Esophagus squamous epithelium (tissue), 5 donors: ENCODE results near the gene C19orf85. TPM values are rescaled to one million over a fixed set of nuclear protein-coding genes. Genes with fewer than 3 reads are reported as not detected.

Experiments used
- DNase-seq: peaks from one replicate; lab custom pipeline; 2025; lab: John Stamatoyannopoulos, UW
- H3K27ac ChIP-seq, 4 donors: fragments of 200-600 bp; sonication (generic); one replicate each; pipeline ENCODE4 v1.5.1; 2016 to 2019; ENCODE audit warnings: mild to moderate bottlenecking in 1 of 4
- H3K27me3 ChIP-seq, 4 donors: fragments of 200-600 bp; sonication (generic); 1 replicate in 3 of 4; 2 replicates in 1 of 4; pipeline versions ENCODE4 v1.5.1 to v1.6.0; 2017 to 2021; ENCODE audit warnings: antibody characterized with exemption in 1 of 4
- H3K36me3 ChIP-seq, 3 donors: fragments of 200-600 bp; sonication (generic); one replicate each; pipeline ENCODE4 v1.5.1; 2016 to 2019
- H3K4me1 ChIP-seq, 3 donors: fragments of 200-600 bp; sonication (generic); one replicate each; pipeline ENCODE4 v1.5.1; 2017 to 2019
- H3K4me3 ChIP-seq, 4 donors: fragments of 200-600 bp; sonication (generic); 1 replicate in 3 of 4; 2 replicates in 1 of 4; pipeline ENCODE4 v1.5.1; 2016 to 2019; ENCODE audit warnings: mild to moderate bottlenecking in 2 of 4, moderate library complexity in 1 of 4
- H3K9me3 ChIP-seq, 3 donors: fragments of 200-600 bp; sonication (generic); one replicate each; pipeline ENCODE4 v1.5.1; 2016 to 2019
- CTCF ChIP-seq, 6 experiments: fragments of 450-650 bp in 4 of 6; fragments of 200-600 bp in 2 of 6; sonication (generic) in 2 of 6; IDR thresholded peaks; one replicate each; pipeline ENCODE4 v1.5.1; 2016 to 2019; ENCODE audit warnings: antibody characterized with exemption in 6 of 6, mild to moderate bottlenecking in 4 of 6, moderate library complexity in 4 of 6
- POLR2A ChIP-seq, 4 donors: fragments of 450-650 bp; IDR thresholded peaks; one replicate each; pipeline ENCODE4 v1.6.1; 2017; ENCODE audit warnings: antibody characterized with exemption in 4 of 4, mild to moderate bottlenecking in 4 of 4, moderate library complexity in 3 of 4
- WGBS, 2 donors: methylation state at CpG; one replicate each; pipeline ENCODE4 v1.1.5; 2018; 5-methylcytosine and 5-hydroxymethylcytosine counted together
- intact Hi-C: fragments of 100-400 bp; cut with DNase I; formaldehyde crosslinking; loops from one replicate; pipeline ENCODE4 v1.15.0; 2022
- total RNA-seq, 4 donors: library from RNA; depleted of rRNA; stranded (reverse); fragments of >200 nt; gene quantifications; one replicate each; pipeline ENCODE4 v1.1.0, GENCODE V29; 2016
- donor health status: DM: yes; HTN: yes; CAD: no.

Gene C19orf85
- total RNA-seq, 4 donors from 2014 or later, result not detected

GRCh38 chr19:55440411-55441105 is 24.0 kb downstream of the C19orf85 start:
- Histone ChIP-seq H3K27ac (no peak overlapping the region), H3K4me3 (peak overlapping the region in 1 of 4 donors; percentile 4), H3K4me1 (peaks cover 11 to 39% (median 14%) of the 10 kb centered on the region in 3 donors), H3K36me3 (no peaks in the 10 kb centered on the region), H3K27me3 (peaks cover 21 to 98% (median 35%) of the 10 kb centered on the region in 4 donors), H3K9me3 (no peaks in the 10 kb centered on the region)
- intact Hi-C loops, result no loop called here
- DNase-seq, result no peak
- TF ChIP-seq CTCF (IDR thresholded peaks at IDR 0.05), result no peak
- no peak for TF ChIP-seq POLR2A (IDR thresholded peaks at IDR 0.05)
- WGBS, 2 donors, result 12 to 15% methylated on average over 13 to 28 of the region's 39 CpGs

GRCh38 chr19:55439052-55439451 is 25.5 kb downstream of the C19orf85 start:
- Histone ChIP-seq H3K4me1 (peaks cover 11 to 34% (median 14%) of the 10 kb centered on the region in 3 donors), H3K27me3 (peaks cover 21 to 83% (median 29%) of the 10 kb centered on the region in 4 donors), H3K36me3 (no peaks in the 10 kb centered on the region), H3K4me3 (no peak overlapping the region), H3K9me3 (no peaks in the 10 kb centered on the region), H3K27ac (no peak overlapping the region)
- no peak for TF ChIP-seq POLR2A (IDR thresholded peaks at IDR 0.05)
- no peak for TF ChIP-seq CTCF (IDR thresholded peaks at IDR 0.05)
- DNase-seq, result no peak
- WGBS, 2 donors, result 67 to 77% methylated on average over 4 to 5 of the region's 5 CpGs
- intact Hi-C loops, result no loop called here

- Histone ChIP-seq H3K4me1 (peaks cover 6 to 23% (median 14%) of the 10 kb centered on the region in 3 donors), H3K4me3 (no peak overlapping the region), H3K36me3 (no peaks in the 10 kb centered on the region), H3K27me3 (peaks cover 21 to 83% (median 27%) of the 10 kb centered on the region in 4 donors), H3K27ac (no peak overlapping the region), H3K9me3 (no peaks in the 10 kb centered on the region)
- DNase-seq, result no peak
- intact Hi-C loops, result no loop called here
- TF ChIP-seq CTCF (IDR thresholded peaks at IDR 0.05) (no peak), POLR2A (IDR thresholded peaks at IDR 0.05) (no peak)
- WGBS, 2 donors, result 0 to 7% methylated on average over 6 of the region's 17 CpGs
These were observed 27.1 kb downstream of the C19orf85 start for GRCh38 chr19:55437410-55437809.

- DNase-seq, result no peak
- Histone ChIP-seq H3K4me1 (peaks cover under 1 to 17% (median 12%) of the 10 kb centered on the region in 3 donors), H3K4me3 (no peak overlapping the region), H3K9me3 (no peaks in the 10 kb centered on the region), H3K27me3 (peaks cover 18 to 83% (median 25%) of the 10 kb centered on the region in 4 donors), H3K36me3 (no peaks in the 10 kb centered on the region), H3K27ac (no peak overlapping the region)
- WGBS, 2 donors, result 32 to 37% methylated on average over 8 of the region's 8 CpGs
- TF ChIP-seq CTCF (IDR thresholded peaks at IDR 0.05) (no peak), POLR2A (IDR thresholded peaks at IDR 0.05) (no peak)
- intact Hi-C loops, result no loop called here
These were observed 27.7 kb downstream of the C19orf85 start for GRCh38 chr19:55436847-55437246.

- no peaks in the 10 kb centered on the region for H3K9me3 ChIP-seq
- TF ChIP-seq POLR2A (IDR thresholded peaks at IDR 0.05) (no peak), CTCF (IDR thresholded peaks at IDR 0.05) (no peak)
- H3K4me1 ChIP-seq, result no peaks in the 10 kb centered on the region
- 91 to 94% methylated on average over 4 of the region's 4 CpGs for WGBS, 2 donors
- no peaks in the 10 kb centered on the region for H3K36me3 ChIP-seq
- no peak overlapping the region for H3K27ac ChIP-seq
- intact Hi-C loops, result no loop called here
- H3K4me3 ChIP-seq, result no peak overlapping the region
- DNase-seq, result no peak
- peaks cover 0 to 83% (median 8%) of the 10 kb centered on the region in 4 donors for H3K27me3 ChIP-seq
These were observed 29.5 kb downstream of the C19orf85 start for GRCh38 chr19:55435020-55435419.
